Ramos (cell line): ENCODE measurements around the gene INS.

Experiments
- in situ Hi-C: fragments of 300-500 bp; cut with MboI; formaldehyde crosslinking; loops from one replicate; pipeline ENCODE4 v1.14.3; 2022; ENCODE audit warnings: low sequenced_read_pairs; ENCODE audit not compliant: unreplicated experiment

Gene INS

GRCh38 chr11:2160736-2161259, at the start of gene INS:
Gene INS, minus strand, starts transcription at chr11:2161209. Its CDS starts 238 bp downstream, at chr11:2160971.
- in situ Hi-C loops = no loop called here

- in situ Hi-C loops = no loop called here
Measured at GRCh38 chr11:2210366-2211112, 49.5 kb upstream of the INS start.

GRCh38 chr11:2209900-2210321, 48.9 kb upstream of the INS start:
- in situ Hi-C loops = no loop called here

GRCh38 chr11:2209370-2209801, 48.4 kb upstream of the INS start:
- in situ Hi-C loops = no loop called here

GRCh38 chr11:2208691-2209369, 47.8 kb upstream of the INS start:
- in situ Hi-C loops = no loop called here

GRCh38 chr11:2207773-2208621, 47.0 kb upstream of the INS start:
- in situ Hi-C loops = no loop called here

- in situ Hi-C loops = no loop called here
Measured at GRCh38 chr11:2207212-2207611, 46.2 kb upstream of the INS start.

- in situ Hi-C loops = no loop called here
Measured at GRCh38 chr11:2205981-2206690, 45.1 kb upstream of the INS start.

GRCh38 chr11:2205214-2205720, 44.3 kb upstream of the INS start:
- in situ Hi-C loops = no loop called here

GRCh38 chr11:2204361-2205213, 43.6 kb upstream of the INS start:
- in situ Hi-C loops = no loop called here

- in situ Hi-C loops = no loop called here
Measured at GRCh38 chr11:2203440-2204259, 42.6 kb upstream of the INS start.

GRCh38 chr11:2202900-2203439, 42.0 kb upstream of the INS start:
- in situ Hi-C loops = no loop called here

GRCh38 chr11:2202071-2202899, 41.3 kb upstream of the INS start:
- in situ Hi-C loops = no loop called here

GRCh38 chr11:2201542-2201941, 40.5 kb upstream of the INS start:
- in situ Hi-C loops = no loop called here

GRCh38 chr11:2200957-2201519, 40.0 kb upstream of the INS start:
- in situ Hi-C loops = no loop called here

- in situ Hi-C loops = no loop called here
Measured at GRCh38 chr11:2200536-2200935, 39.5 kb upstream of the INS start.
